SK-N-SH (cell line): Measurements from ENCODE around the gene MADCAM1.

Experiments
- MXI1 ChIP-seq: IDR thresholded peaks from 2 replicates; pipeline ENCODE4 v1.6.1; 2012; ENCODE audit warnings: mild to moderate bottlenecking, low read depth, low read length, improper control_type of control experiment
- TF ChIP-seq, protein P1 (sequence below): IDR thresholded peaks from 2 replicates; pipeline ENCODE4 v1.4.0; 2012; ENCODE audit warnings: low read depth

DNA sequence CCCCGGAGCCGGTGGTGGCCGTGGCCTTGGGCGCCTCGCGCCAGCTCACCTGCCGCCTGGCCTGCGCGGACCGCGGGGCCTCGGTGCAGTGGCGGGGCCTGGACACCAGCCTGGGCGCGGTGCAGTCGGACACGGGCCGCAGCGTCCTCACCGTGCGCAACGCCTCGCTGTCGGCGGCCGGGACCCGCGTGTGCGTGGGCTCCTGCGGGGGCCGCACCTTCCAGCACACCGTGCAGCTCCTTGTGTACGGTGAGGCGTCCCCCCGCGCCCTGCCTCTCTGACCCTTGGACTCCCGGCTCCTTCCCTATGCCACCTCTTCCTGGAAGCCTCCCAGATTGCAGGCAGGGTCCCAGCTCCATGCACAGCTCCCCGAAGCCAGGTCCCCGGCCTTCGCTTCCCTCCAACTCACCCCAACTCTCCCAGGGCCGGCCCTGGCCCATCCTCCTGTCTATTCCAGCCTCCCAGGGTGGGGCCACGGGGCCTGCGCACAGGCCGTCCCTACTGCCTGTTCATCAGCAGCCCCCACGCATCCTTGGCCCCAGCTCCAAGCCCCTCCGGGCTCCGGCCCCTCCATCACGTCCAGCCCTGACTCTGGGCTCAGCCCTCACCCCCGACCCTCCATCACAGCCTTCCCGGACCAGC lies 1.7 kb downstream of the MADCAM1 start:
- TF ChIP-seq MXI1, result no peak
- TF ChIP-seq, protein P1, sequence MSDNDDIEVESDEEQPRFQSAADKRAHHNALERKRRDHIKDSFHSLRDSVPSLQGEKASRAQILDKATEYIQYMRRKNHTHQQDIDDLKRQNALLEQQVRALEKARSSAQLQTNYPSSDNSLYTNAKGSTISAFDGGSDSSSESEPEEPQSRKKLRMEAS, result no peak
